ENCODE data around the gene SLFN12L.
A peak's percentile ranks its signal among the peaks of the same experiment; 100 is the strongest.
"Not testable (repeated sequence)": the region's sequence is repeated elsewhere in the genome, so short reads cannot be mapped to it uniquely, and the experiment has no call there.

Gene SLFN12L

GRCh38 chr17:35519439-35519838, 18.0 kb downstream of the SLFN12L start:
- no peak for DNase-seq
- in situ Hi-C loops (cut with HindIII; ENCODE audit: low pct_ligation_motif_present, low pct_unique_long_range_greater_than_20kb, low sequenced_read_pairs), result no loop called here

GRCh38 chr17:35518431-35518830, 19.0 kb downstream of the SLFN12L start:
- in situ Hi-C loops (cut with HindIII; ENCODE audit: low pct_ligation_motif_present, low pct_unique_long_range_greater_than_20kb, low sequenced_read_pairs); DNase-seq: not testable (repeated sequence)

GRCh38 chr17:35515027-35515426, 22.5 kb downstream of the SLFN12L start:
- in situ Hi-C loops (cut with HindIII; ENCODE audit: low pct_ligation_motif_present, low pct_unique_long_range_greater_than_20kb, low sequenced_read_pairs), result no loop called here
- DNase-seq, result no peak

- DNase-seq, result no peak
- in situ Hi-C loops (cut with HindIII; ENCODE audit: low pct_ligation_motif_present, low pct_unique_long_range_greater_than_20kb, low sequenced_read_pairs), result no loop called here
Measured at GRCh38 chr17:35514564-35514963, 22.9 kb downstream of the SLFN12L start.

- no peak for DNase-seq
- in situ Hi-C loops (cut with HindIII; ENCODE audit: low pct_ligation_motif_present, low pct_unique_long_range_greater_than_20kb, low sequenced_read_pairs), result no loop called here
Measured at GRCh38 chr17:35510052-35510451, 27.4 kb downstream of the SLFN12L start.

GRCh38 chr17:35507714-35508113, 29.8 kb downstream of the SLFN12L start:
- DNase-seq; in situ Hi-C loops (cut with HindIII; ENCODE audit: low pct_ligation_motif_present, low pct_unique_long_range_greater_than_20kb, low sequenced_read_pairs): not testable (repeated sequence)

- in situ Hi-C loops (cut with HindIII; ENCODE audit: low pct_ligation_motif_present, low pct_unique_long_range_greater_than_20kb, low sequenced_read_pairs), result no loop called here
- no peak for DNase-seq
Measured at GRCh38 chr17:35499548-35499947, 37.9 kb downstream of the SLFN12L start.

GRCh38 chr17:35498448-35499178, 38.9 kb downstream of the SLFN12L start:
- in situ Hi-C loops (cut with HindIII; ENCODE audit: low pct_ligation_motif_present, low pct_unique_long_range_greater_than_20kb, low sequenced_read_pairs), result no loop called here

GRCh38 chr17:35496451-35497290, 40.8 kb downstream of the SLFN12L start:
- DNase-seq, result no peak
- in situ Hi-C loops (cut with HindIII; ENCODE audit: low pct_ligation_motif_present, low pct_unique_long_range_greater_than_20kb, low sequenced_read_pairs), result no loop called here

More at GRCh38 chr17:35498448-35499178, 38.9 kb downstream of the SLFN12L start:
- no peak for DNase-seq

- in situ Hi-C loops (cut with HindIII; ENCODE audit: low pct_ligation_motif_present, low pct_unique_long_range_greater_than_20kb, low sequenced_read_pairs), result no loop called here
Measured at GRCh38 chr17:35493040-35493439, 44.4 kb downstream of the SLFN12L start.

GRCh38 chr17:35491417-35491816, 46.1 kb downstream of the SLFN12L start:
- no peak for DNase-seq
- in situ Hi-C loops (cut with HindIII; ENCODE audit: low pct_ligation_motif_present, low pct_unique_long_range_greater_than_20kb, low sequenced_read_pairs), result no loop called here

More at GRCh38 chr17:35493040-35493439, 44.4 kb downstream of the SLFN12L start:
- DNase-seq, result no peak

- in situ Hi-C loops (cut with HindIII; ENCODE audit: low pct_ligation_motif_present, low pct_unique_long_range_greater_than_20kb, low sequenced_read_pairs), result no loop called here
- DNase-seq, result no peak
Measured at GRCh38 chr17:35489944-35490343, 47.5 kb downstream of the SLFN12L start.

- no peak for DNase-seq
Measured at GRCh38 chr17:35488991-35489390, 48.5 kb downstream of the SLFN12L start.

GRCh38 chr17:35486920-35487732, 50.4 kb downstream of the SLFN12L start:
- in situ Hi-C loops (cut with HindIII; ENCODE audit: low pct_ligation_motif_present, low pct_unique_long_range_greater_than_20kb, low sequenced_read_pairs), result no loop called here
- DNase-seq, result peak; percentile 32

More at GRCh38 chr17:35488991-35489390, 48.5 kb downstream of the SLFN12L start:
- in situ Hi-C loops (cut with HindIII; ENCODE audit: low pct_ligation_motif_present, low pct_unique_long_range_greater_than_20kb, low sequenced_read_pairs), result no loop called here

GRCh38 chr17:35479271-35479670, 58.2 kb downstream of the SLFN12L start:
- DNase-seq, result no peak
- in situ Hi-C loops (cut with HindIII; ENCODE audit: low pct_ligation_motif_present, low pct_unique_long_range_greater_than_20kb, low sequenced_read_pairs), result no loop called here

GRCh38 chr17:35477248-35477647, 60.2 kb downstream of the SLFN12L start:
- no peak for DNase-seq
- in situ Hi-C loops (cut with HindIII; ENCODE audit: low pct_ligation_motif_present, low pct_unique_long_range_greater_than_20kb, low sequenced_read_pairs), result no loop called here

GRCh38 chr17:35476283-35476820, 61.1 kb downstream of the SLFN12L start:
- DNase-seq, result no peak
- in situ Hi-C loops (cut with HindIII; ENCODE audit: low pct_ligation_motif_present, low pct_unique_long_range_greater_than_20kb, low sequenced_read_pairs), result no loop called here

- in situ Hi-C loops (cut with HindIII; ENCODE audit: low pct_ligation_motif_present, low pct_unique_long_range_greater_than_20kb, low sequenced_read_pairs), result no loop called here
- DNase-seq, result no peak
Measured at GRCh38 chr17:35468475-35468874, 69.0 kb downstream of the SLFN12L start.

GRCh38 chr17:35467824-35468223, 69.7 kb downstream of the SLFN12L start:
- no peak for DNase-seq
- in situ Hi-C loops (cut with HindIII; ENCODE audit: low pct_ligation_motif_present, low pct_unique_long_range_greater_than_20kb, low sequenced_read_pairs), result no loop called here

Measured in ACHN (cell line).